IMR-90 (cell line): ENCODE measurements around the gene ACTR5. TPM values are rescaled to one million over a fixed set of nuclear protein-coding genes. Genes with fewer than 3 reads are reported as not detected.

Source experiments
- ATAC-seq: fragments of 200-7000 bp; cut with Tn5 transposase; 2 replicates; pipeline ENCODE4 v1.9.1; 2020; ENCODE audit warnings: low read depth, mild to moderate bottlenecking, moderate library complexity
- BruUV-seq: library from RNA; stranded (reverse); fragments of 400-500 nt; replicated peaks from 2 replicates; lab custom pipeline; 2021; lab: Mats Ljungman, UMichigan
- CTCF ChIA-PET: fragments of 300-600 bp; formaldehyde crosslinking; extraction: SDS; loops from one replicate; lab custom pipeline; 2021; ENCODE audit warnings: antibody characterized with exemption; lab: Yijun Ruan, JAX
- POLR2A ChIA-PET: fragments of 300-600 bp; sonication (Branson Sonifier 250); formaldehyde crosslinking; loops from one replicate; lab custom pipeline; 2022; ENCODE audit warnings: antibody characterized with exemption; ENCODE audit not compliant: unreplicated experiment; lab: Charles Lee
- DNase-seq: peaks from one replicate; pipeline ENCODE4 v3.0.0; 2013
- H2AFZ ChIP-seq: replicated peaks from 2 replicates; pipeline ENCODE3; 2013; ENCODE audit warnings: low read length, mild to moderate bottlenecking; ENCODE audit not compliant: poor library complexity
- H2AK5ac ChIP-seq: 2 replicates; pipeline ENCODE4 v1.6.1; 2013; ENCODE audit warnings: low read depth, low read length, inconsistent platforms
- H2AK9ac ChIP-seq: replicated peaks from 2 replicates; pipeline ENCODE3; 2013; ENCODE audit warnings: mild to moderate bottlenecking, low read depth, low read length, moderate library complexity; ENCODE audit not compliant: poor library complexity
- H2BK120ac ChIP-seq: 2 replicates; pipeline ENCODE4 v1.6.1; 2013; ENCODE audit warnings: low read depth, low read length, inconsistent platforms
- H2BK15ac ChIP-seq: 3 replicates; pipeline ENCODE4 v1.6.1; 2013; ENCODE audit warnings: low read depth, low read length, inconsistent platforms
- H2BK20ac ChIP-seq: 2 replicates; pipeline ENCODE4 v1.6.1; 2013; ENCODE audit warnings: low read depth, mild to moderate bottlenecking, inconsistent platforms, low read length, moderate library complexity
- H2BK5ac ChIP-seq: 2 replicates; pipeline ENCODE4 v1.6.1; 2013; ENCODE audit warnings: mild to moderate bottlenecking, low read depth, low read length, inconsistent platforms; ENCODE audit not compliant: poor library complexity, severe bottlenecking
- H3K14ac ChIP-seq: replicated peaks from 2 replicates; pipeline ENCODE4 v1.6.1; 2013; ENCODE audit warnings: low read depth, low read length, inconsistent platforms
- H3K18ac ChIP-seq: 2 replicates; pipeline ENCODE4 v1.6.1; 2013; ENCODE audit warnings: low read depth, low read length, control low read depth
- H3K23ac ChIP-seq: 2 replicates; pipeline ENCODE4 v1.6.1; 2013; ENCODE audit warnings: low read depth, low read length, inconsistent platforms
- H3K27ac ChIP-seq: 2 replicates; pipeline ENCODE4 v1.5.1; 2013; ENCODE audit warnings: mild to moderate bottlenecking, control low read depth, low read length; ENCODE audit not compliant: insufficient read depth
- H3K27me3 ChIP-seq: 2 replicates; pipeline ENCODE4 v1.6.1; 2013; ENCODE audit warnings: low read length; ENCODE audit not compliant: control insufficient read depth, insufficient read depth
- H3K36me3 ChIP-seq: 2 replicates; pipeline ENCODE4 v1.6.1; 2013; ENCODE audit warnings: low read length, mixed read lengths; ENCODE audit not compliant: control insufficient read depth, insufficient read depth
- H3K4ac ChIP-seq: 2 replicates; pipeline ENCODE4 v1.6.1; 2013; ENCODE audit warnings: low read depth, low read length, inconsistent platforms
- H3K4me1 ChIP-seq: 2 replicates; pipeline ENCODE4 v1.6.1; 2013; ENCODE audit warnings: low read length, mixed read lengths; ENCODE audit not compliant: control insufficient read depth, insufficient read depth
- H3K4me2 ChIP-seq: 2 replicates; pipeline ENCODE4 v1.6.1; 2013; ENCODE audit warnings: low read depth, mild to moderate bottlenecking, control low read depth, low read length, moderate library complexity
- H3K4me3 ChIP-seq: 2 replicates; pipeline ENCODE4 v1.5.1; 2013; ENCODE audit warnings: low read depth, mild to moderate bottlenecking, control low read depth, low read length, moderate library complexity; ENCODE audit not compliant: insufficient read depth
- H3K56ac ChIP-seq: 2 replicates; pipeline ENCODE4 v1.6.1; 2013; ENCODE audit warnings: low read length, inconsistent platforms; ENCODE audit not compliant: insufficient read depth; ENCODE audit errors: extremely low read depth
- H3K79me1 ChIP-seq, 2 experiments: 2 replicates each; pipeline ENCODE4 v1.6.1; 2013; ENCODE audit warnings: low read length in 2 of 2, inconsistent platforms in 1 of 2, low read depth in 1 of 2
- H3K9ac ChIP-seq: 2 replicates; pipeline ENCODE4 v1.6.1; 2013; ENCODE audit warnings: low read depth, low read length, control low read depth
- H3K9me1 ChIP-seq: 2 replicates; pipeline ENCODE4 v1.6.1; 2013; ENCODE audit warnings: low read length, inconsistent platforms; ENCODE audit not compliant: insufficient read depth
- H3K9me3 ChIP-seq: 2 replicates; pipeline ENCODE4 v1.6.1; 2013; ENCODE audit warnings: low read length; ENCODE audit not compliant: control insufficient read depth, insufficient read depth
- H4K20me1 ChIP-seq: 2 replicates; pipeline ENCODE4 v1.6.1; 2013; ENCODE audit warnings: low read length, inconsistent platforms; ENCODE audit not compliant: insufficient read depth
- H4K5ac ChIP-seq: 2 replicates; pipeline ENCODE4 v1.6.1; 2013; ENCODE audit warnings: mild to moderate bottlenecking, low read depth, low read length, control low read depth
- H4K8ac ChIP-seq, 2 experiments: 2 replicates each; pipeline ENCODE4 v1.6.1; 2013; ENCODE audit warnings: low read depth in 2 of 2, low read length in 2 of 2, control low read depth in 1 of 2, inconsistent platforms in 1 of 2
- H4K91ac ChIP-seq: 2 replicates; pipeline ENCODE4 v1.6.1; 2013; ENCODE audit warnings: low read depth, low read length, inconsistent platforms; ENCODE audit not compliant: insufficient read depth
- BHLHE40 ChIP-seq: fragments of 150-350 bp; IDR thresholded peaks from 2 replicates; pipeline ENCODE4 v1.6.1; 2016; ENCODE audit warnings: mild to moderate bottlenecking, low read depth, low read length
- CEBPB ChIP-seq: IDR thresholded peaks from 2 replicates; pipeline ENCODE4 v1.6.1; 2012; ENCODE audit warnings: low read depth, low read length, improper control_type of control experiment
- CHD1 ChIP-seq: IDR thresholded peaks from 2 replicates; pipeline ENCODE4 v1.6.1; 2012; ENCODE audit warnings: low read depth, low read length, improper control_type of control experiment
- CTCF ChIP-seq: conservative IDR thresholded peaks from 2 replicates; pipeline ENCODE4 v1.5.1; 2012; ENCODE audit warnings: mild to moderate bottlenecking, low read depth, low read length, improper control_type of control experiment
- FOS ChIP-seq: fragments of 150-350 bp; IDR thresholded peaks from 2 replicates; pipeline ENCODE4 v1.6.1; 2016; ENCODE audit warnings: low read depth, low read length
- MAFK ChIP-seq: IDR thresholded peaks from 2 replicates; pipeline ENCODE4 v1.6.1; 2012; ENCODE audit warnings: low read depth, low read length, improper control_type of control experiment
- MXI1 ChIP-seq: IDR thresholded peaks from 2 replicates; pipeline ENCODE4 v1.6.1; 2012; ENCODE audit warnings: low read depth, mild to moderate bottlenecking, low read length, moderate library complexity, borderline replicate concordance
- NFE2L2 ChIP-seq: fragments of 150-350 bp; IDR thresholded peaks from 2 replicates; pipeline ENCODE4 v1.6.1; 2016; ENCODE audit warnings: low read depth, mild to moderate bottlenecking, low read length
- POLR2A ChIP-seq: IDR thresholded peaks from 2 replicates; pipeline ENCODE4 v1.6.1; 2012; ENCODE audit warnings: mild to moderate bottlenecking, low read depth, low read length
- RAD21 ChIP-seq: IDR thresholded peaks from 2 replicates; pipeline ENCODE4 v1.6.1; 2012; ENCODE audit warnings: low read length, improper control_type of control experiment
- RCOR1 ChIP-seq: IDR thresholded peaks from 2 replicates; pipeline ENCODE4 v1.6.1; 2012; ENCODE audit warnings: mild to moderate bottlenecking, low read length, improper control_type of control experiment; ENCODE audit not compliant: insufficient replicate concordance
- RFX5 ChIP-seq: IDR thresholded peaks from 2 replicates; pipeline ENCODE4 v1.8.0; 2012; ENCODE audit warnings: low read depth, mild to moderate bottlenecking, low read length, moderate library complexity
- SMC3 ChIP-seq: fragments of 150-350 bp; IDR thresholded peaks from 2 replicates; pipeline ENCODE4 v1.6.1; 2016; ENCODE audit warnings: low read depth, mild to moderate bottlenecking, antibody characterized with exemption, low read length, moderate library complexity
- USF2 ChIP-seq: fragments of 150-350 bp; IDR thresholded peaks from 2 replicates; pipeline ENCODE4 v1.6.1; 2017; ENCODE audit warnings: mild to moderate bottlenecking, antibody characterized with exemption, low read length, low read depth
- WGBS, 2 experiments: methylation state at CpG; one replicate each; pipeline versions ENCODE4 v1.1.5 to v1.1.7; 2013; ENCODE audit warnings: missing lambda C conversion rate in 2 of 2; ENCODE audit not compliant: insufficient read length in 1 of 2; ENCODE audit errors: extremely low coverage in 2 of 2; 5-methylcytosine and 5-hydroxymethylcytosine counted together
- dilution Hi-C: fragments of 300-500 bp; cut with HindIII; formaldehyde crosslinking; loops from one replicate; pipeline ENCODE4 v1.14.3; 2018; ENCODE audit warnings: low sequenced_read_pairs; ENCODE audit not compliant: unreplicated experiment
- in situ Hi-C: fragments of 300-500 bp; cut with MboI; formaldehyde crosslinking; loops from 3 replicates; pipeline ENCODE4 v1.14.3; 2019; ENCODE audit warnings: low sequenced_read_pairs, inconsistent platforms, mixed read lengths
- intact Hi-C: fragments of 100-400 bp; cut with micrococcal nuclease; formaldehyde crosslinking; loops from 2 replicates; pipeline ENCODE4 v1.10.0; 2022
- polyA plus RNA-seq, 3 experiments: library from polyadenylated mRNA; depleted of rRNA; stranded (reverse); fragments of >200 nt; gene quantifications; 2 replicates each; pipeline ENCODE4 v1.2.3, GENCODE V29; 2012; ENCODE audit warnings: low replicate concordance in 1 of 3
- total RNA-seq: library from RNA; depleted of rRNA; stranded (reverse); fragments of >200 nt; gene quantifications from 2 replicates; pipeline ENCODE4 v1.2.3, GENCODE V29; 2012

ACTR5 gene
- total and polyA plus RNA-seq, 2 of the 4 experiments (the other 2 are of a cell fraction) = 5.9 to 6.6 TPM

GRCh38 chr20:38799203-38799602, 50.9 kb downstream of the ACTR5 start:
- ChIA-PET CTCF (no interaction called here), POLR2A (no interaction called here)
- Histone ChIP-seq H4K91ac (no peak overlapping the region), H3K4me1 (no peaks in the 10 kb centered on the region), H4K20me1 (no peaks in the 10 kb centered on the region), H3K18ac (no peak overlapping the region), H3K9me1 (no peaks in the 10 kb centered on the region), H3K27ac (no peak overlapping the region), H4K8ac (no peak overlapping the region), H3K56ac (no peak overlapping the region), H4K5ac (no peak overlapping the region), H3K14ac (no peak overlapping the region), H2BK120ac (no peak overlapping the region), H3K27me3 (peaks cover 5% of the 10 kb centered on the region; the same call in 1 of the 2 replicates), H3K9me3 (no peaks in the 10 kb centered on the region), H3K23ac (no peak overlapping the region), H3K36me3 (no peaks in the 10 kb centered on the region), H2AK5ac (no peak overlapping the region), H2AK9ac (no peak overlapping the region), H2AFZ (no peak overlapping the region), H2BK5ac (no peak overlapping the region), H3K79me1 (no peaks in the 10 kb centered on the region), H3K9ac (no peak overlapping the region), H3K4ac (no peak overlapping the region), H3K4me3 (no peak overlapping the region), H2BK20ac (no peak overlapping the region), H2BK15ac (no peak overlapping the region), H3K4me2 (no peak overlapping the region)
- intact Hi-C loops = no loop called here
- no peak for TF ChIP-seq NFE2L2
- TF ChIP-seq RFX5 = no peak
- TF ChIP-seq RCOR1 = no peak
- TF ChIP-seq CTCF = no peak
- no peak for TF ChIP-seq CHD1
- no peak for TF ChIP-seq FOS
- TF ChIP-seq MAFK = no peak
- TF ChIP-seq CEBPB = no peak
- no peak for TF ChIP-seq SMC3
- TF ChIP-seq POLR2A = no peak
- TF ChIP-seq MXI1 = no peak
- no peak for TF ChIP-seq BHLHE40
- no peak for TF ChIP-seq USF2
- no peak for TF ChIP-seq RAD21
- no TSS peak for BruUV-seq
- DNase-seq = no peak
- in situ Hi-C loops = no loop called here
- dilution Hi-C loops = no loop called here
- no CpG with 5 or more reads among the region's 4 CpGs for WGBS, 2 experiments
- no peak for ATAC-seq
